ENCODE results near the gene MCL1.

- TF ChIP-seq PATZ1 (CRISPR knock-in tag; IDR thresholded peaks at IDR 0.05; ENCODE audit: borderline replicate concordance) = no peak
- TF ChIP-seq RARB (CRISPR knock-in tag; IDR thresholded peaks at IDR 0.05) = no peak; the same call in 1 of the 2 replicates
- no peak for TF ChIP-seq ZFP30 (CRISPR knock-in tag; IDR thresholded peaks at IDR 0.05)
- TF ChIP-seq ARNTL (CRISPR knock-in tag; IDR thresholded peaks at IDR 0.05; ENCODE audit: borderline replicate concordance, low read depth) = no peak
- no peak for TF ChIP-seq ZFP3 (CRISPR knock-in tag; IDR thresholded peaks at IDR 0.05)
- TF ChIP-seq PPARA (CRISPR knock-in tag; IDR thresholded peaks at IDR 0.05; ENCODE audit: borderline replicate concordance) = no peak
- TF ChIP-seq GLIS3 (CRISPR knock-in tag; IDR thresholded peaks at IDR 0.05) = no peak
- no peak for TF ChIP-seq TCF4 (CRISPR knock-in tag; IDR thresholded peaks at IDR 0.05; ENCODE audit: borderline replicate concordance)
- TF ChIP-seq POU6F1 (CRISPR knock-in tag; IDR thresholded peaks at IDR 0.05; ENCODE audit: borderline replicate concordance, low read depth) = no peak
- no peak for TF ChIP-seq CSDC2 (CRISPR knock-in tag; IDR thresholded peaks at IDR 0.05)
- no peak for TF ChIP-seq ZNF8 (CRISPR knock-in tag; IDR thresholded peaks at IDR 0.05)
- TF ChIP-seq BACH2 (CRISPR knock-in tag; IDR thresholded peaks at IDR 0.05; ENCODE audit: borderline replicate concordance) = no peak
- no peak for TF ChIP-seq ISL1 (CRISPR knock-in tag; IDR thresholded peaks at IDR 0.05)
Observed at GRCh38 chr1:150566589-150567340, 12.6 kb downstream of the MCL1 start.
